Fibroblast of skin of right biceps (primary cell): ENCODE data around the gene CACFD1.

Experiments used
- DNase-seq: peaks from one replicate; pipeline ENCODE4 v3.0.0-alpha.2; 2013

The CACFD1 gene

GRCh38 chr9:133467101-133467500 lies 7.3 kb downstream of the CACFD1 start:
- DNase-seq = no peak

GRCh38 chr9:133468374-133468773 lies 8.6 kb downstream of the CACFD1 start:
- DNase-seq = no peak

GRCh38 chr9:133468777-133469421 lies 9.1 kb downstream of the CACFD1 start:
- DNase-seq = no peak

- DNase-seq = no peak
Measured at GRCh38 chr9:133470427-133470924, 10.7 kb downstream of the CACFD1 start.

- no peak for DNase-seq
Measured at GRCh38 chr9:133470988-133471387, 11.2 kb downstream of the CACFD1 start.

GRCh38 chr9:133471551-133472276 lies 11.9 kb downstream of the CACFD1 start:
- DNase-seq = no peak

- DNase-seq = no peak
Measured at GRCh38 chr9:133472277-133472645, 12.5 kb downstream of the CACFD1 start.

GRCh38 chr9:133472753-133473378 lies 13.1 kb downstream of the CACFD1 start:
- DNase-seq = no peak

- no peak for DNase-seq
Measured at GRCh38 chr9:133473743-133474142, 14.0 kb downstream of the CACFD1 start.

- no peak for DNase-seq
Measured at GRCh38 chr9:133474215-133474614, 14.4 kb downstream of the CACFD1 start.

- no peak for DNase-seq
Measured at GRCh38 chr9:133474853-133475252, 15.1 kb downstream of the CACFD1 start.

GRCh38 chr9:133475292-133476012 lies 15.7 kb downstream of the CACFD1 start:
- DNase-seq = no peak

GRCh38 chr9:133476036-133476931 lies 16.5 kb downstream of the CACFD1 start:
- DNase-seq = no peak

GRCh38 chr9:133476941-133477340 lies 17.2 kb downstream of the CACFD1 start:
- no peak for DNase-seq

- DNase-seq = no peak
Measured at GRCh38 chr9:133477461-133477860, 17.7 kb downstream of the CACFD1 start.

- DNase-seq = peak; percentile 15
Measured at GRCh38 chr9:133477992-133478850, 18.4 kb downstream of the CACFD1 start.

- DNase-seq = peak; percentile 78
Measured at GRCh38 chr9:133478851-133479711, 19.3 kb downstream of the CACFD1 start, which contains the start of gene SLC2A6. SLC2A6 (minus strand) TSS chr9:133479099; CDS start chr9:133479059, 40 bp downstream.

GRCh38 chr9:133483611-133484010 lies 23.8 kb downstream of the CACFD1 start:
- DNase-seq = no peak

GRCh38 chr9:133484671-133485437 lies 25.1 kb downstream of the CACFD1 start:
- no peak for DNase-seq
